ENCODE results near the gene ORC2. TPM values are rescaled to one million over a fixed set of nuclear protein-coding genes. Genes with fewer than 3 reads are reported as not detected.

ORC2 gene
- total RNA-seq, 1 donor from 2014 or later = 24.0 TPM

DNA sequence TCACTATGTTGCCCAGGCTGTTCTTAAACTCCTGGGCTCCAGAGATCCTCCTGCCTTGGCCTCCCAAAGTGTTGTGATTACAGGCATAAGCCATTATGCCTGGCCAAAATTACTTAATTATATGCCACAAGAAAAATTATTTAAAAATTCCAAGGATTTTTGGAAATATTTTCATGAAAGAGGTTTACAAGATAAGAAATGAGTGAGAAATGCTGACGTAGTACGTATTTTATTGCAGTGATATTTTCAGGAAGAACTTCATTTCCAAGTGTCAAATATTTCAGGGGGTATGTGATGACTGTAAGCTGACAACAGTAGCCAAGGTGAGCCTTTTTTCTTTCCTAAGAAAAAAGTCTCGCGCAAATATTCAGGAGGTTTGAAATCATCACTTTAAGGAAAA is 53.5 kb downstream of the ORC2 start:
- H3K4me1 Mint-ChIP-seq (ENCODE audit: unreplicated experiment) = no peaks in the 10 kb centered on the region

DNA sequence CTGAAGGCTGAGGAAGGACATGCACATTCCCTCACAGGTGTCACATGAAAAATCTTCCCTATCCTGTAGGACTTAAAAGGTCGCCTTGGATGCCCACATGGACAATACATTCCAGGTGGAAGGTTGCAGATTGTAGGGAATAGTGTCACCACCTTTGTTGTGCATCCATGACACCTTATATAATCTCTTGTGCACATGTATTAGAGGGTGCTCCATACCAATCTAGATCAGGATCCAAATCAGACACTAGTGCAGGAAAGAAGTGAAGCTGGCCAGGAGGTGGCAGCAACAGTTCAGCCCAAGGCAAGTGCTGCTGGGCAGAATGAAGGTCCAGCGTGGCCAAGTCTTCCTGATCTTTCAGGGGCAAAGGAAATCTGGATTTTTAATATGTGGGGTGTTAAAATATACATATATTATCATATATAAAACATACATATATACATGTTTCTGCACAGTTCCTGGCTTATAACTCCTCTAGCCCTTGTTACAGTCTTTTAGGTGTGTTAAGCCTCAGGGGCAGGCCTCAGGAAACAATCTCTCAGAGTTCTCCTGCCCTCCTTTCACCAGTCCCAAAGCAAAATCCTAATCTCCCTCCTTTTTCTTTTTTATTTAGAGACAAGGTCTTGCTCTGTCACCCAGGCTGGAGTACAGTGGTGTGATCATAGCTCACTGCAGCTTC is 57.7 kb downstream of the ORC2 start:
- no peak overlapping the region for H3K4me3 Mint-ChIP-seq (ENCODE audit: unreplicated experiment)
- no peak overlapping the region for H3K27ac Mint-ChIP-seq (ENCODE audit: unreplicated experiment)
- TF ChIP-seq, protein P1, sequence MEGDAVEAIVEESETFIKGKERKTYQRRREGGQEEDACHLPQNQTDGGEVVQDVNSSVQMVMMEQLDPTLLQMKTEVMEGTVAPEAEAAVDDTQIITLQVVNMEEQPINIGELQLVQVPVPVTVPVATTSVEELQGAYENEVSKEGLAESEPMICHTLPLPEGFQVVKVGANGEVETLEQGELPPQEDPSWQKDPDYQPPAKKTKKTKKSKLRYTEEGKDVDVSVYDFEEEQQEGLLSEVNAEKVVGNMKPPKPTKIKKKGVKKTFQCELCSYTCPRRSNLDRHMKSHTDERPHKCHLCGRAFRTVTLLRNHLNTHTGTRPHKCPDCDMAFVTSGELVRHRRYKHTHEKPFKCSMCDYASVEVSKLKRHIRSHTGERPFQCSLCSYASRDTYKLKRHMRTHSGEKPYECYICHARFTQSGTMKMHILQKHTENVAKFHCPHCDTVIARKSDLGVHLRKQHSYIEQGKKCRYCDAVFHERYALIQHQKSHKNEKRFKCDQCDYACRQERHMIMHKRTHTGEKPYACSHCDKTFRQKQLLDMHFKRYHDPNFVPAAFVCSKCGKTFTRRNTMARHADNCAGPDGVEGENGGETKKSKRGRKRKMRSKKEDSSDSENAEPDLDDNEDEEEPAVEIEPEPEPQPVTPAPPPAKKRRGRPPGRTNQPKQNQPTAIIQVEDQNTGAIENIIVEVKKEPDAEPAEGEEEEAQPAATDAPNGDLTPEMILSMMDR (IDR thresholded peaks at IDR 0.05) = peak; percentile 80
- H3K9me3 Mint-ChIP-seq (ENCODE audit: unreplicated experiment) = no peaks in the 10 kb centered on the region
- H3K27me3 Mint-ChIP-seq (ENCODE audit: unreplicated experiment) = no peaks in the 10 kb centered on the region
- H3K4me1 Mint-ChIP-seq (ENCODE audit: unreplicated experiment) = peaks cover 3% of the 10 kb centered on the region
- DNase-seq (ENCODE audit: extremely low spot score, unreplicated experiment) = no peak
- peaks cover 23% of the 10 kb centered on the region for H3K36me3 Mint-ChIP-seq (ENCODE audit: unreplicated experiment)

More for the DNA sequence above, 53.5 kb downstream of the ORC2 start:
- DNase-seq (ENCODE audit: extremely low spot score, unreplicated experiment) = no peak
- Mint-ChIP-seq H3K4me3 (ENCODE audit: unreplicated experiment) (no peak overlapping the region), H3K27me3 (ENCODE audit: unreplicated experiment) (no peaks in the 10 kb centered on the region), H3K9me3 (ENCODE audit: unreplicated experiment) (no peaks in the 10 kb centered on the region), H3K27ac (ENCODE audit: unreplicated experiment) (no peak overlapping the region), H3K36me3 (ENCODE audit: unreplicated experiment) (peaks cover 31% of the 10 kb centered on the region)
- TF ChIP-seq, protein P1 (IDR thresholded peaks at IDR 0.05) = no peak

DNA sequence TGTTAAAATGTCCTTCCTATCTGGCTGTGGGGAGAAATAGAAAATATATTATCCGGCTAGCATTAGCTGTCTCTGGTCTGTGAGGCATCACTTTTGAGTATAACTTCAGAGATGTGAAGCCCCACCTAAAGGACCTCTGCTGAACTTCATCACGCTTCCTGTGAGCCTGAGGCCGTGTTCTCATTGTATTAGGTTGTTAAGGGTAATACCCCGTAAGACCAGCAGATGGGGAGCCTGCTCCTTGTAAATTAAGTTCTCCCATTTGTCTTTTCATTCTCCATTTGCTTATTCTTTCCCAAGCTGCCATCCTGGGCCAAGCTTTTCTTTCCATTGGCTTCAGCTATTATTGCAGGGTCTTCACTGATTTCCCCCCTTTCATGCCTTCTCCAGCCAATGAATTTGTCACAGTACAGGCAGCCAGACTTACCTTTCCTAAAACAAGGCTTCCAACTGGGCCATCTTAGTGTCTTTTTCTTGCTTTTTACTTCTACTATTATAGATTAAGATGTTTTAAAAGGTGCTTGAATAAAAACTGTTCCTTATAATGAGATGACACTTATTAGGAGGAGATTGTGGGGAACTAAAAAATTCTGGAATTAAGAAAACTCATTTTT is 61.9 kb downstream of the ORC2 start:
- Mint-ChIP-seq H3K36me3 (ENCODE audit: unreplicated experiment) (peaks cover 23% of the 10 kb centered on the region), H3K9me3 (ENCODE audit: unreplicated experiment) (no peaks in the 10 kb centered on the region), H3K27ac (ENCODE audit: unreplicated experiment) (peak overlapping the region; percentile 75), H3K4me1 (ENCODE audit: unreplicated experiment) (peaks cover 3% of the 10 kb centered on the region), H3K4me3 (ENCODE audit: unreplicated experiment) (no peak overlapping the region), H3K27me3 (ENCODE audit: unreplicated experiment) (no peaks in the 10 kb centered on the region)
- DNase-seq (ENCODE audit: extremely low spot score, unreplicated experiment) = no peak
- TF ChIP-seq, protein P1 (IDR thresholded peaks at IDR 0.05) = peak; percentile 81

- Mint-ChIP-seq H3K4me1 (ENCODE audit: unreplicated experiment) (peaks cover 3% of the 10 kb centered on the region), H3K27ac (ENCODE audit: unreplicated experiment) (no peak overlapping the region), H3K27me3 (ENCODE audit: unreplicated experiment) (no peaks in the 10 kb centered on the region), H3K36me3 (ENCODE audit: unreplicated experiment) (peaks cover 22% of the 10 kb centered on the region), H3K4me3 (ENCODE audit: unreplicated experiment) (no peak overlapping the region), H3K9me3 (ENCODE audit: unreplicated experiment) (no peaks in the 10 kb centered on the region)
- no peak for DNase-seq (ENCODE audit: extremely low spot score, unreplicated experiment)
- TF ChIP-seq, protein P1 (IDR thresholded peaks at IDR 0.05) = no peak
Observed at GRCh38 chr2:200899482-200899881, 64.0 kb downstream of the ORC2 start.

All from osteocyte (in vitro differentiated cells).